ENCODE results near the gene IRAK4. TPM values are rescaled to one million over a fixed set of nuclear protein-coding genes. Genes with fewer than 3 reads are reported as not detected.
A peak's percentile ranks its signal among the peaks of the same experiment; 100 is the strongest.

IRAK4 gene
- total RNA-seq, 1 experiment from 2014 or later = 13.6 TPM

GRCh38 chr12:43758247-43758727, 464 bp upstream of the IRAK4 start:
- H3K9me3 ChIP-seq = no peaks in the 10 kb centered on the region; the same call in 1 of the 2 replicates
- peak overlapping the region; percentile 89 for H3K4me3 ChIP-seq
- no peaks in the 10 kb centered on the region for H3K27me3 ChIP-seq
- H3K36me3 ChIP-seq = peaks cover 24% of the 10 kb centered on the region
- peak; percentile 59 for DNase-seq

GRCh38 chr12:43760396-43760795, 1.6 kb downstream of the IRAK4 start:
- peaks cover 4% of the 10 kb centered on the region for H3K36me3 ChIP-seq
- H3K27me3 ChIP-seq = no peaks in the 10 kb centered on the region
- peak overlapping the region; percentile 89 for H3K4me3 ChIP-seq
- H3K9me3 ChIP-seq = no peaks in the 10 kb centered on the region
- DNase-seq = peak; percentile 3

- Histone ChIP-seq H3K9me3 (no peaks in the 10 kb centered on the region), H3K27me3 (no peaks in the 10 kb centered on the region)
Measured at GRCh38 chr12:43761500-43761899, 2.7 kb downstream of the IRAK4 start.

GRCh38 chr12:43762596-43762995, 3.8 kb downstream of the IRAK4 start:
- Histone ChIP-seq H3K36me3 (no peaks in the 10 kb centered on the region; the same call in 1 of the 2 replicates), H3K9me3 (no peaks in the 10 kb centered on the region), H3K4me3 (no peak overlapping the region), H3K27me3 (no peaks in the 10 kb centered on the region)
- DNase-seq = no peak

More at GRCh38 chr12:43761500-43761899, 2.7 kb downstream of the IRAK4 start:
- H3K4me3 ChIP-seq = no peak overlapping the region
- no peaks in the 10 kb centered on the region; the same call in 1 of the 2 replicates for H3K36me3 ChIP-seq
- no peak for DNase-seq

- no peaks in the 10 kb centered on the region for H3K27me3 ChIP-seq
- no peak overlapping the region for H3K4me3 ChIP-seq
- no peaks in the 10 kb centered on the region for H3K9me3 ChIP-seq
- no peaks in the 10 kb centered on the region for H3K36me3 ChIP-seq
- no peak for DNase-seq
Measured at GRCh38 chr12:43763769-43764168, 5.0 kb downstream of the IRAK4 start.

GRCh38 chr12:43764528-43764927, 5.8 kb downstream of the IRAK4 start:
- Histone ChIP-seq H3K36me3 (no peaks in the 10 kb centered on the region; the same call in 1 of the 2 replicates), H3K4me3 (no peak overlapping the region), H3K9me3 (no peaks in the 10 kb centered on the region)

GRCh38 chr12:43766291-43766690, 7.5 kb downstream of the IRAK4 start:
- H3K4me3 ChIP-seq = no peak overlapping the region
- H3K27me3 ChIP-seq = no peaks in the 10 kb centered on the region
- no peaks in the 10 kb centered on the region for H3K9me3 ChIP-seq
- DNase-seq = no peak
- peaks cover 9% of the 10 kb centered on the region; the same call in 1 of the 2 replicates for H3K36me3 ChIP-seq

More at GRCh38 chr12:43764528-43764927, 5.8 kb downstream of the IRAK4 start:
- H3K27me3 ChIP-seq = no peaks in the 10 kb centered on the region
- no peak for DNase-seq

GRCh38 chr12:43776498-43776897, 17.7 kb downstream of the IRAK4 start:
- DNase-seq = no peak
- Histone ChIP-seq H3K9me3 (no peaks in the 10 kb centered on the region), H3K4me3 (no peak overlapping the region), H3K27me3 (no peaks in the 10 kb centered on the region), H3K36me3 (peaks cover 20% of the 10 kb centered on the region)

- H3K4me3 ChIP-seq = no peak overlapping the region
- peaks cover 30% of the 10 kb centered on the region for H3K36me3 ChIP-seq
- peak; percentile 3 for DNase-seq
- H3K27me3 ChIP-seq = no peaks in the 10 kb centered on the region
- H3K9me3 ChIP-seq = no peaks in the 10 kb centered on the region
Measured at GRCh38 chr12:43786899-43787693, 28.3 kb downstream of the IRAK4 start.

GRCh38 chr12:43789941-43790340, 31.2 kb downstream of the IRAK4 start:
- Histone ChIP-seq H3K36me3 (peaks cover 24% of the 10 kb centered on the region), H3K27me3 (no peaks in the 10 kb centered on the region), H3K9me3 (no peaks in the 10 kb centered on the region), H3K4me3 (no peak overlapping the region)
- DNase-seq = peak; percentile 69

GRCh38 chr12:43795716-43796280, 37.0 kb downstream of the IRAK4 start:
- no peaks in the 10 kb centered on the region for H3K9me3 ChIP-seq
- no peaks in the 10 kb centered on the region for H3K27me3 ChIP-seq
- no peak for DNase-seq
- H3K4me3 ChIP-seq = no peak overlapping the region
- peaks cover 63% of the 10 kb centered on the region for H3K36me3 ChIP-seq

- peaks cover 82% of the 10 kb centered on the region for H3K36me3 ChIP-seq
- no peak overlapping the region for H3K4me3 ChIP-seq
- no peaks in the 10 kb centered on the region for H3K27me3 ChIP-seq
- no peaks in the 10 kb centered on the region for H3K9me3 ChIP-seq
- no peak for DNase-seq
Measured at GRCh38 chr12:43797561-43798217, 38.9 kb downstream of the IRAK4 start.

- H3K4me3 ChIP-seq = peak overlapping the region; percentile 97
- no peaks in the 10 kb centered on the region for H3K9me3 ChIP-seq
- no peak for DNase-seq
- peaks cover 40% of the 10 kb centered on the region for H3K36me3 ChIP-seq
- H3K27me3 ChIP-seq = no peaks in the 10 kb centered on the region
Measured at GRCh38 chr12:43805149-43805859, 46.6 kb downstream of the IRAK4 start.

- no peaks in the 10 kb centered on the region for H3K9me3 ChIP-seq
- no peaks in the 10 kb centered on the region for H3K27me3 ChIP-seq
- H3K36me3 ChIP-seq = peaks cover 32% of the 10 kb centered on the region
- peak; percentile 86 for DNase-seq
- H3K4me3 ChIP-seq = peak within 1 kb of the TSS; percentile 97
Measured at GRCh38 chr12:43805860-43806736, 47.3 kb downstream of the IRAK4 start, which contains the start of gene TWF1. Gene TWF1 (minus strand): TSS chr12:43806317. CDS start chr12:43806245, 72 bp downstream.

GRCh38 chr12:43806737-43807072, 48.0 kb downstream of the IRAK4 start:
- Histone ChIP-seq H3K9me3 (no peaks in the 10 kb centered on the region), H3K36me3 (peaks cover 26% of the 10 kb centered on the region), H3K27me3 (no peaks in the 10 kb centered on the region), H3K4me3 (peak overlapping the region; percentile 97)
- DNase-seq = no peak

GRCh38 chr12:43807386-43807785, 48.6 kb downstream of the IRAK4 start:
- Histone ChIP-seq H3K4me3 (no peak overlapping the region), H3K9me3 (no peaks in the 10 kb centered on the region), H3K36me3 (peaks cover 19% of the 10 kb centered on the region), H3K27me3 (no peaks in the 10 kb centered on the region)
- no peak for DNase-seq

Measured in MG63 (cell line).